Measurements from ENCODE around the gene TRIM4.
A peak's percentile ranks its signal among the peaks of the same experiment; 100 is the strongest.
"Not testable (repeated sequence)": the region's sequence is repeated elsewhere in the genome, so short reads cannot be mapped to it uniquely, and the experiment has no call there.

The TRIM4 gene, protein sequence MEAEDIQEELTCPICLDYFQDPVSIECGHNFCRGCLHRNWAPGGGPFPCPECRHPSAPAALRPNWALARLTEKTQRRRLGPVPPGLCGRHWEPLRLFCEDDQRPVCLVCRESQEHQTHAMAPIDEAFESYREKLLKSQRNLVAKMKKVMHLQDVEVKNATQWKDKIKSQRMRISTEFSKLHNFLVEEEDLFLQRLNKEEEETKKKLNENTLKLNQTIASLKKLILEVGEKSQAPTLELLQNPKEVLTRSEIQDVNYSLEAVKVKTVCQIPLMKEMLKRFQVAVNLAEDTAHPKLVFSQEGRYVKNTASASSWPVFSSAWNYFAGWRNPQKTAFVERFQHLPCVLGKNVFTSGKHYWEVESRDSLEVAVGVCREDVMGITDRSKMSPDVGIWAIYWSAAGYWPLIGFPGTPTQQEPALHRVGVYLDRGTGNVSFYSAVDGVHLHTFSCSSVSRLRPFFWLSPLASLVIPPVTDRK

DNA sequence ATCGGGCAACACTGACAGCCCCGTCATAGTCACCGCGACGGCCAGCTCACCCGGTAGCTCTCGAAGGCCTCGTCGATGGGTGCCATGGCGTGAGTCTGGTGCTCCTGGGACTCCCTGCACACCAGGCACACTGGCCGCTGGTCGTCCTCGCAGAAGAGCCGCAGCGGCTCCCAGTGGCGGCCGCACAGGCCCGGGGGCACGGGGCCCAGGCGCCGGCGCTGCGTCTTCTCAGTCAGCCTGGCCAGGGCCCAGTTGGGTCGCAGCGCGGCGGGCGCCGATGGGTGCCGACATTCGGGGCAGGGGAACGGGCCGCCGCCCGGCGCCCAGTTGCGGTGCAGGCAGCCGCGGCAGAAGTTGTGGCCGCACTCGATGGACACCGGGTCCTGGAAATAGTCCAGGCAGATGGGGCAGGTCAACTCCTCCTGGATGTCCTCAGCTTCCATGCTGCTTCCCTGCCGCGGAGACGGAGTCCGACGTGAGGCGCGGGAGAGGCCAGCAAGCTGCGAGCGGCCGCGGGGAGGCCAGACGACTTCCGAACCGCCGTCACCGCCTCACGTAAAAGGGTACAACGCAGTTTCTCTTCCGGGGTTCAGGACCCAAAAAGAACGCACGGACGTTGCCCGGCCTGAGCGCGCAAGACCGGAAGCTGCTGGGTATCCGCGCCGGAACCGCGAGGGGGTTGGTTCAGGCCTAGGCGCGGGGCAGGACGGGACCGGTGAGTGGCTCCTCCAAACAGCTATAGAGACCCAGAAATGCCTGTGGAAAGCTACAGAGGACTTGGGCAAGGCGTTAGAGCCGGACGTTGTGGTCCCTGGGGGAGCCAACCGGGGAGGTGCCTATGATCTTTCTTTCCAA is at the start of gene TRIM4:
Gene TRIM4, minus strand, starts transcription at position 572 of the 855 bp plus-strand sequence. Its CDS starts 129 bp downstream, at position 443.
- DNase-seq (ENCODE audit: low spot score), result peak; percentile 94

DNA sequence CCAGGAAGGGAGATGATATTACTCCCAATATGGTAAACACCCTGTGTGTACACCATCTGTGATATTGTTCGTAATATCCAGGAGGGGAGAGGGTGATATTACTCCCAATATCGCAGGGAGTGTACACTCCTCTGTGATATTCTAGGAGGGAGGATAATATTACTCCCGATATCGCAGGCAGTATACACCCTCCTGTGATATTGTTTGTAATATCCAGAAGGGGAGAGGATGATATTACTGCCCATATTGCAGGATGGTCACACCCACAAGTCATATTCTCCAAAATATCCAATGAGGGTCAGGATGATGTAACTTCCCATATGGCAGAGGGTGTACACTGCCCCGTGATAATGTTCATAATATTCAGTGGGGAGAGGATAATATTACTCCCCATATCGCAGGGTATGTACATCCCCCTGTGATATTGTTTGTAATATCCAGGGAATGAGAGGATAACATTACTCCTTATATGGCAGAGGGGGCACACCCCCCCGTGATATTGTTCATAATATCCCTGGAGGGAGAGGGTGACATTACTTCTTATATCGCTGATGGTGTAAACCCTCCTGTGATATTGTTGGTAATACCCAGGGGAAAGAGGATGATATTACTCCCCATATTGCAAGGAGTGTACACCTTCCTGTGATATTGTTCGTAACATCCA is 39.4 kb upstream of the TRIM4 start:
- DNase-seq (ENCODE audit: low spot score), result no peak

DNA sequence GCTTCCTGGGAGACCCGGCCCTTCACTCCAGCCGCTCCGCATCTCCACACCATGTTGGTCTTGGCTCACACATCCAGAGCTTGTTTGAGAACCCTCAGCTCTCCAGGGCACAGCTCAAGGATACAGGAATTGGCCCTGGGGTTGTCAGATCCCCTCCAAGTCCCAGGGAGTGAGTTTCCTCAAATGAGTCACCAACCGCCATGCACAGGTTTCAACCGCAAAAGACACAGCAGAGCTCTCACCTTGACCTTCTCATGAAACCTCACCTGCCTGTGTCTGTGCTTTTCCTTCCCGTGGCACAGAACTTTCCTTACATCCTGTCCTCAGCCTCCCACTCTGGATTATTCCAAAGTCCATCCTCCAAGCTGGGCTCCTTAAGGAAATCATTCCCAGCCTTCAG is 35.9 kb upstream of the TRIM4 start:
- no peak for DNase-seq (ENCODE audit: low spot score)

DNA sequence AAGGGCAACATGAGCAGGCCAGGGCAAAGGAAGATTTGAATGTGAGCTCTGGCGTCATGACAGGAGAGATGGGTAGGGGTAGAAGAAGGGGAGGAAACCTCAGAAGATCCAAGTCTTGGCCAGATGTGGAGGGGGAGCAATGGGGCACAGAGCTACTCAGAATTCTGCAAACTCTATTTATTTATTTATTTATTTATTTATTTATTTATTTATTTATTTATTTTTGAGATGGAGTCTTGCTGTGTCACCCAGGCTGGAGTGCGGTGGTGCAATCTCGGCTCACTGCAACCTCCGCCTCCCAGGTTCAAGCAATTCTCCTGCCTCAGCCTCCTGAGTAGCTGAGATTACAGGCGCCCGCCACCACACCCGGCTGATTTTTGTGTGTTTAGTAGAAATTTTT is 35.3 kb upstream of the TRIM4 start:
- DNase-seq (ENCODE audit: low spot score), result not testable (repeated sequence)

DNA sequence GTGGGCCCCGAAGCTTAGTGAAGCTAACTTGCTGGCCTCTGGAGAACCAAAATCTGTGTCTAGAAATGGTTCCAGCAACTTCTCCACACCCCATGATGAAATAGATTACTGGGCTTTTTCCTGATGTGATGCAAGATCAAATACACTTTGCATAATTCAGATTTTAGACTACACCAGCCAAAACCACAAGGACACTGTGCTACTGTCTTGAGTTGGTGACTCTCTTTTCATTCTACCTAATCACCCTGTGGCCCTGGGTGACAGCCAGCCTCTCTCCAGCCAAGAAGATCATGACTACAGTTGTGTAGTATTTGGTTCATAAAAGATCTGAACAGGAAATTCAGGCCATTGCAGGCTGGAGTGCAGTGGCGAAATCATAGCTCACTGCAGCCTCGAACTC is 34.3 kb upstream of the TRIM4 start:
- DNase-seq (ENCODE audit: low spot score), result no peak

DNA sequence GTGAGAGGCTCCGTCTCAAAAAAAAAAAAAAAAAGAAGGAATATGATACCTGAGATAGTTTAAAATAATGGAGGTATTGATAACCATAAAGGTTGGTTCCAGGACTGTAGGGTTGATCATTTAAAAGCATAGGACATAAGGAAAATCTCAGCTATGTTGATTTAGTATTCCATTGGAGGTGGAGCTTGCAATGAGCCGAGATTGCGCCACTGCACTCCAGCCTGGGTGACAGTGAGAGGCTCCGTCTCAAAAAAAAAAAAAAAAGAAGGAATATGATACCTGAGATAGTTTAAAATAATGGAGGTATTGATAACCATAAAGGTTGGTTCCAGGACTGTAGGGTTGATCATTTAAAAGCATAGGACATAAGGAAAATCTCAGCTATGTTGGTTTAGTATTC is 33.3 kb upstream of the TRIM4 start:
- DNase-seq (ENCODE audit: low spot score), result not testable (repeated sequence)

DNA sequence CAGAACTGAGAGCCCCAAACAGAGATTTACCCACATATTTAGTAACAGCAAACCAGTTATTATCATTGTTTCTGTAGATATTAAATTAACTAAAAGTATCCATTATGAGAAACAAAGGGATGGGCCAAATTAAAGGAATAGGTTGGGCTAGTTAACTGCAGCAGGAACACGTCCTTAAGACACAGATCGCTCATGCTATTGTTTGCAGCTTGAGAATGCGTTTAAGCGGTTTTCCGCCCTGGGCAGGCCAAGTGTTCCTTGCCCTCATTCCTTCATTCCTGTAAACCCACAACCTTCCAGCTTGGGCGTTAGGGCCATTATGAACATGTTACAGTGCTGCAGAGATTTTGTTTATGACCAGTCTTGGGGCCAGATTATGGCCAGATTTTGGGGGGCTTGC is 31.5 kb upstream of the TRIM4 start:
- DNase-seq (ENCODE audit: low spot score), result not testable (repeated sequence)

DNA sequence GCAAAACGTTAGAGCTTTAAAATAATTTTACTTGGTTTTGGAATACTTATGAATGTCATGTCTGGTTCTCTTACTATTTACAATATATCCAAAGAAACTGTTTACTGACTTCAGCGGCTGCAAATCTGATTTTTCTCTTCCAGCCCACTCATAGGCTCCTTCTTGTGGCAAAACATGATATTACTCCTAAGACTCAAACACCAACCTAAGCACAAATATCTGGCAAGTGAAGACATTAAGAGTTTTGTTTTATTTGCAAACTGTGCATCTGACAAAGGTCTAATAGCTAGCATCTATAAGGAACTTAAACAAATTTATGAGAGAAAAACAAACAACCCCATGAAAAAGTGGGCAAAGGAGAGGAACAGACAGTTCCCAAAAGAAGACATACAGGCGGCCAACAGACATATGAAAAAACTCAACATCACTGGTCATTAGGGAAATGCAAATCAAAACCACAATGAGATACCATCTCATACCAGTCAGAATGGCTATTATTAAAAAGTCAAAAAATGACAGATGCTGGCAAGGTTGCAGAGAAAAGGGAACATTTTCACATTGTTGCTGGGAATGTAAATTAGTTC is 30.4 kb upstream of the TRIM4 start:
- no peak for DNase-seq (ENCODE audit: low spot score)

DNA sequence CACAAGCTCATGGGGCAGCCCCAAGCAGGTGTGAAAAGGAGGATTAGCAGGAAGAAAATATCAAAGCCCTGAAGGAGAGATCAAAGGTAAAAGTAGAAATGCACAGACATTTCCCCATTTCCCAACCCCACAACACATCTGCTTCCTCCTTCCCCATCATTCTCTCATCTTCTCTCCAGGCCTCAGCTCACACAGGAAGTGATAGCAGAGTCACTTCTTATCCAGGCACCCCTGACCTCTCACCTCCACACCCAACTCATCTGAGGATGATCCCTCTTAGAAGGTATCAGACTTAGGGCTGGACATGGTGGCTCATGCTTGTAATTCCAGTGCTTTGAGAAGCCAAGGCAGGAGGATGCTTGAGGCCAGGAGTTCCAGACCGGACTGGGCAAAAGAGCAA is 28.3 kb upstream of the TRIM4 start:
- DNase-seq (ENCODE audit: low spot score), result no peak

DNA sequence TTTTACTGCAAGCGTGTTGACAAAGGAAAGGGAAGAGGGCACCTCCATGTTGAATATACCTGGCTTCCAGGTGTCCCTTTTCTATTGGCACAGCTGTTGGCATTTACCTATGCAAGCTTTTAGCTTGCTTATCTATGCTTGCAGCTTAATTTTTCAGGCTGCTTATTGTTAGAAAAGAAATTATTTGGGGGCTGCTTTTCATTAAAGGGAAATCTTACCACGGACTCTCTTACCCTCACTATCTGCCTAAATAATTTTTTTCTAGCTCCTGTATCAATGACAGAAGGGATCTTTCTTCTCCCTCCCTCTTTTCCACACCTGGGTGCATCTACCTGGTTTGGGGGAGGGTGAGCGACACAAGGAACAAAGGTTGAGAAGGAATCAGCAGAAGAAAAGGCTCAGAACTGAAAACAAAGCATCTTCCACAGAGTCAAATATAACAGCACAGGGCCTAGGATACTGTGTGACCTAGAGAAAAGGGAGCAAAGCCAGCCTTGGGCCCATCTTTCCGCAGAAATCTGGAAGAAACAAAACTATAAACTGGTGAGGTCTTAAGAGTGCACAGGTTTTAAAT is 25.3 kb upstream of the TRIM4 start:
- no peak for DNase-seq (ENCODE audit: low spot score)

DNA sequence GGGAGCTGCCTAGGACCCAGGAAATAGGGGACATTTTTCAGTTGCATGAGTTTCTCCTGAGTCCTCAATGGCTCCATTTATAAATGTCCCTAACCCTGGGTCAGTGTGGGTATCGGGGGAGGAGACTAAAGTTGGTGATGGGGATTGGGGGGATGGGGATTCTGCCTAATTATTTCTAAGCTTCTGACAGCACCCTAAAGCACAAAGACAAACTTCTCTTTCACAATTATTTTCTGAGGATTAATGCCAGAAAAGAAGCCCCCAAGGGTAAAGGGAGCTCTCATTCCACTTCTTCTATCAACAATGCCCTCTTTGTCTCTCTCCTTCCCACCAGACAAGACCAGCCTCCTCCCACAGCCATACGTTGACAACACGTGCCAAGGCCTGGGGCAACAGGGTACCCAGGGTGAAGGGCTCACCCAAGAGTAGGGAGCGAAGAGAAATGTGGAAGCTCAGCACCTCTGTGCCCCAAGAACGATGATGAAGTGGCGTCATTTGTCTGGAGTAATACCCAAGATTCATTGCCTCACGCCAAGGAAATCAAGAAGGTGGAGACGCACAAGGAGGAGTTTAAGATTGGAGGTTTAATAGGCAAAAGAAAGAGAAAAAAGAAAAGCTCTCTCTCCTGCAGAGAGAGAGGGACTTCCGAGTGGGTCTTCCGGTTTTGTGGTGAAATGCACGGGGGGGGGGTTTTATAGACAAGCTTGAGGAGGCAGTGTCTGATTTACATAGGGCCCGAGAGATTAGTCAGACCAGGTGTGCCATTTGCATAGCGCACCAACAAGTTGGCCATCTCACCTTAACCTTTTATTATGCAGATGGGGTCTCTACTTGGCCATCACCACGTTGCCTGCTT is 24.5 kb upstream of the TRIM4 start:
- DNase-seq (ENCODE audit: low spot score), result no peak

DNA sequence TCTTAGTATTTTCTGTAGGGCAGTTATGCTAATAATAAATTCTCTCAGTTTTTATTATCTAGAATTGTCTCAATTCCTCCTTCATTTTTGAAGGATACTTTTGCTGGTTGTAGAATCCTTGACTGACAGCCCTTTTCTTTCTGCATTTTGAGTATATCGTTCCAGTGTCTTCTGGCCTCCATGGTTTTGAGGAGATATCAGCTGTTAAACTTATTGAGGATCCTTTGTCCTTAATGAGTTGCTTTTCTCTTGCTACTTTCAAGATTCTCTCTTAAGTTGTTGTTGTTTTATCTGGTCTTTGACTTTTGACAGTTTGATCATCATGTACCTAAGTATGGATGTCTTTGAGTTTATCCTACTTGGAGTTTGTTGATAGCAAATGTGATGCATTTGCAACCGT is 19.0 kb upstream of the TRIM4 start:
- DNase-seq (ENCODE audit: low spot score), result no peak

DNA sequence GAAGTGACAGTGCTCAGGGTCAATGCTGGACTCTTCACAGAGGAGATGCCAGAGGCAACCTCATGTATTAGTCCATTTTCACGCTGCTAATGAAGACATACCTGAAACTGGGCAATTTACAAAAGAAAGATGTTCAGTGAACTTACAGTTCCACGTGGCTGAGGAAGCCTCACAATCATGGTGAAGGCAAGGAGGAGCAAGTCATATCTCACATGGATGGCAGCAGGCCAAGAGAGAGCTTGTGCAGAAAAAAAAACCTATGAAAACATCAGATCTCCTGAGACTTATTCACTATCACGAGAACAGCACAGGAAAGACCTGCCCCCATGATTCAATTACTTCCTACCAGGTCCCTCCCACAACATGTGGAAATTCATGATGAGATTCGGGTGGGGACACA is 15.7 kb upstream of the TRIM4 start:
- not testable (repeated sequence) for DNase-seq (ENCODE audit: low spot score)

DNA sequence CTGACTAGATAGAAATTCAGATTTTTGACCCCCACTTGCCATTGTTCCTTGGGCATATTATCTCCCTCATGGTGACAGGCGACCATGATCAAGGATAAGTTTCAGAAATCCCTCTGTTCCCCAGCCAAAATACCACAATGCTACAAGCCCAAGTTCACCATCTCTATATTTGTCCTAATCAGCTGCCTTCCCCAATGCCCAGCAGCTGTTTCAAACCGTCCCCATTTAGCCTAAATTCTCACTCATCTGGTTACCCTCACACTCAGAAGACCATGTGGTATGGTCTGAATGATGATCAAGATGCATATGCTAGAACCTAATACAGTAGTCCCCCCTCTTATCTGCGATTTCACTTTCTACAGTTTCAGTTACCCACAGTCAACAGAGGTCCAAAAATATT is 11.0 kb upstream of the TRIM4 start:
- no peak for DNase-seq (ENCODE audit: low spot score)

DNA sequence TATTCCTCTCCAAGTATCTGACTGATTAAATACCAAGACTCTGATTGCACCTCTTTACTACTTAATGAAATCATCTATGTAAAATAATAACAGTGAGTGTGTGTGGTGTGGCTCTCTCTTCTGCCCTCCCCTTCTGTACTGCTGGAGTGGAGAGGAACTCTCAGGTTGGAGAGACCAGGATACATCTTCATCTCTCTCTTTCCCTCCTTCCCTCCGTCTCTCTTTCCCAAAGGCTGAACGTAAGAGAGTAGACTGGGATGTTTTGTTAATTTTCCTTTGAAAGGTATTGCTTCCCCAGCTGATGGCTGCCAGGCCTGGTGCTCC is 10.4 kb upstream of the TRIM4 start:
- DNase-seq (ENCODE audit: low spot score), result no peak

DNA sequence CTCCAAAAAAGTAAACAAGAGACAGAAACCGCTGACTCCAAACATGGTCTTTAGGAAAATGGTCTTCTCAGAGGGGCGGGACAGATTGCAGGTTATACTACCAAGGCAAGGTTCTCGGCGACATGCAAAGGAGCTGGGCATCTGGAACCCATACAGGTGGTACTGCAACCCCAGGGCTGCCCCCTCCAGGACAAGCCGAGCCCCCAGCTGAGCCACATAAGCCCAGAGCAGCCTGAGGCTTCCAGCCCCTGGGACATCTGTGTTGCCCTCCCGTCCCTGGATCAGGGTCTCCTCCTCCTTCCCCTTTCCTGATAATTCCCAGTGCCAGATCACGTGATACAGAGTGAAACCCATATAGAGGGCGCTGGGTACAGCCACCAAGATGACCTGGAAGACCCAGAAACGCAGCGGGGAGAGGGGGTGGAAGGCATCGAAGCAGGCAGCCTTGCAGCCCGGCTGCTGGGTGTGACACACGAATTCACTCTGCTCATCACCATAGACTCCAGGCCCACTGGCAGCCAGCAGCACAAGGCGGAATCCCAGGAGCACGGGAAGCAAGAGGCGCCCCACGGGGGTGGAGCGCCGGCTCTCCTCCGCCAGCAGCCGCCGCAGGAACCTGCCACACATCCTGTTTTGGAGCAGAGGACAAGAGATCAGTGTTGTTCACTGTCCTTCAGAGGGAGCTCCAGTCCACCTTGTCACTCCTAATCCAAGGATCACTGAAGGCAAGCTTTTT is 9.8 kb upstream of the TRIM4 start, which contains the start of gene GJC3:
Gene GJC3, minus strand, starts transcription at position 627 of the 736 bp plus-strand sequence. Its CDS starts 0 bp downstream, at position 627.
- peak; percentile 77 for DNase-seq (ENCODE audit: low spot score)

DNA sequence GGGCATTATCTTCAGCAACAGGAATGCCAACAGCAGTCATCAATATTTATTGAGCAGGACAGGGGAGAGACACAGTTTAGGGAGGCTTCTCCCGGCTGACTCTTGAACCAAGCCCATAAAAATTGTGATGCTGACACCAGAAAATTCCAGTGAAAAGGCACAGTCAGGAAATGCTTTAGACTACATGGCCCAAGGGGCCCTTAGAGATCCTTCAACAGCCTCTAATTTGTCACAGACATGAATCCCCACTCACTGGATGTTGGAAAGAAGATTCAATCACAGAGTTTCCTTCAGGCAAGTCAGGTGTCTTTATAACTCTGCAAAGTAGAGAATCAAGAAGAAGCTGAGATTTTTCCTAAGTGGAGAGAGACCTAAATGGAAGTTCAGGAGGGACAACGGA is 8.9 kb upstream of the TRIM4 start:
- no peak for DNase-seq (ENCODE audit: low spot score)

DNA sequence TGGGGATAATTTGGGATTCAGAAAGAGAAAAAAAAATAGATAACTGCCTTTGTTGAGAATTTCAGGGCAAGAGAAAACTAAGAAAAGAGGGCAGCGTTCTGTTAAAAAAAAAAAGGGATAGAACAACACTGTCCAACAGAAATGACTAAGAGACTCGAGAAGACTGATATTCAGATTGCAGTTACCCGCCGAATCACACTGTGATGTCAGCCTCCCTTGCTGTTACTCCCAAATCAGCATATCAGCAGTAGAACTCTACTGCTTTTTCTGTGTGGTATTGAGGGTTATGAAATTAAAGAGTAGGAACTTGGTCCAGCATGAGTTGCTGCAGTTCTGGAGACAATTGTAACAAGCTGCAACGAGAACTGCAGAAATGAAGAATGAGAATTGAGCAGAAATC is 8.2 kb upstream of the TRIM4 start:
- DNase-seq (ENCODE audit: low spot score), result no peak

DNA sequence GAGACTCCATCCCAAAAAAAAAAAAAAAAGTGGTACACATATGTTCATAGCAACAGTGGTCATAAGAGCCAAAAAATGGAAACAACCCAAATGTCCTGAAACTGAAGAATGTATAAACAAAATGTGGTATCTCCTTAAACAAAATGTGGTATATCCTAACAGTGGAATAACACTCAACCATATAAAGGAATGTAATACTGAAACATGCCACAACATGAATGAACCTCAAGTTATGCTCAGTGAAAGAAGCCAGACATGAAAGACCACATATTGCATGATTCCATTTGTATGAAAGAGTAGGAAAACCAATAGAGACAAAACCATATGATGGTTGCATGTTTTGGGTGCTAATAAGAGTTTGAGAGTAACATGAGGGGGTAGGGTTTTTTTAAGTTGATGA is 7.0 kb upstream of the TRIM4 start:
- DNase-seq (ENCODE audit: low spot score), result no peak

DNA sequence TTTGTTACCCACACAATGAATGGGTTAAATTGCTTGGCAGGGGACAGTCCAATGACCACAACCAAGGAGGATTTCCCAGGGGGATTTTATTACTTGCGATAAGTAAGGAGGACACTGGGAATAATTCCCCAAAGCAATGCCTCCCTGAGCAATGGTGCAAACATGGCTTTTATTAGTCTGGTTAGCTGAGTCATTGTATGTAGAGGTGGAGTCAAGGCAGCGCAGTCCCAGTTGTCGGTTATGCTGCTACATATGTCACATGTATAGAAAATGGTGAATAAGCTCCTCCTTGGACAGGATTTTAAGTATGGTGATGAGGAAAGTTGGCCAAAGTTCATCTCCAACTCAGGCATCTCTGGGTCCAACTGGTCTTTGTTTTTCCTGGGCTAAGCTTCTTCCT is 3.9 kb upstream of the TRIM4 start:
- no peak for DNase-seq (ENCODE audit: low spot score)

Data from HuH-7 (cell line).